ENCODE measurements around the gene FASTKD2.
A peak's percentile ranks its signal among the peaks of the same experiment; 100 is the strongest.

FASTKD2 gene

GRCh38 chr2:206776432-206776831 lies 11.0 kb downstream of the FASTKD2 start:
- Histone ChIP-seq H3K36me3 (replicated peaks; ENCODE audit: insufficient read depth, low read length) (peaks cover 10% of the 10 kb centered on the region; the same call in 1 of the 2 replicates), H3K9me2 (replicated peaks; ENCODE audit: insufficient read depth, low read length) (no peaks in the 10 kb centered on the region), H3K4me2 (ENCODE audit: low read depth, low read length) (no peak overlapping the region), H2AFZ (ENCODE audit: low read length) (no peak overlapping the region), H3K9ac (ENCODE audit: low read length) (no peak overlapping the region), H3F3A (ENCODE audit: insufficient read depth, low read length) (no peaks in the 10 kb centered on the region), H3K79me2 (ENCODE audit: low read length) (peaks cover 28% of the 10 kb centered on the region), H3K4me3 (ENCODE audit: low read length) (no peak overlapping the region), H3K27me3 (replicated peaks; ENCODE audit: insufficient read depth, low read length) (no peaks in the 10 kb centered on the region), H4K20me1 (ENCODE audit: insufficient read depth, low read length) (no peaks in the 10 kb centered on the region), H3K4me1 (ENCODE audit: low read length) (peaks cover 11% of the 10 kb centered on the region), H3K9me3 (replicated peaks; ENCODE audit: insufficient read depth, low read length) (no peaks in the 10 kb centered on the region), H3K27ac (ENCODE audit: low read length) (no peak overlapping the region)
- DNase-seq, result no peak
- TF ChIP-seq EZH2 (optimal IDR thresholded peaks at IDR 0.05; ENCODE audit: low read depth, low read length) (no peak), EZH2phosphoT487 (IDR thresholded peaks at IDR 0.05; ENCODE audit: low read length) (no peak)

- TF ChIP-seq EZH2 (optimal IDR thresholded peaks at IDR 0.05; ENCODE audit: low read depth, low read length) (no peak), EZH2phosphoT487 (IDR thresholded peaks at IDR 0.05; ENCODE audit: low read length) (no peak), CTCF (IDR thresholded peaks at IDR 0.05; ENCODE audit: low read length) (no peak)
- H3K9ac ChIP-seq (ENCODE audit: low read length), result no peak overlapping the region
- H3K9me2 ChIP-seq (replicated peaks; ENCODE audit: insufficient read depth, low read length), result no peaks in the 10 kb centered on the region
- H3K4me1 ChIP-seq (ENCODE audit: low read length), result no peaks in the 10 kb centered on the region
- no peak overlapping the region for H3K4me2 ChIP-seq (ENCODE audit: low read depth, low read length)
- H3K79me2 ChIP-seq (ENCODE audit: low read length), result peaks cover 33% of the 10 kb centered on the region
- no peaks in the 10 kb centered on the region for H3F3A ChIP-seq (ENCODE audit: insufficient read depth, low read length)
- no peak overlapping the region for H2AFZ ChIP-seq (ENCODE audit: low read length)
- H3K27me3 ChIP-seq (replicated peaks; ENCODE audit: insufficient read depth, low read length), result no peaks in the 10 kb centered on the region
- H4K20me1 ChIP-seq (ENCODE audit: insufficient read depth, low read length), result 0 out of 2 replicates have a peak, but pooled peaks cover 2% of the 10 kb centered on the region
- no peak for DNase-seq
- H3K9me3 ChIP-seq (replicated peaks; ENCODE audit: insufficient read depth, low read length), result no peaks in the 10 kb centered on the region
- H3K36me3 ChIP-seq (replicated peaks; ENCODE audit: insufficient read depth, low read length), result peaks cover 15% of the 10 kb centered on the region; the same call in 1 of the 2 replicates
- H3K27ac ChIP-seq (ENCODE audit: low read length), result no peak overlapping the region
- no peak overlapping the region for H3K4me3 ChIP-seq (ENCODE audit: low read length)
These were observed 15.3 kb downstream of the FASTKD2 start for GRCh38 chr2:206780671-206781070.

- no peak overlapping the region for H2AFZ ChIP-seq (ENCODE audit: low read length)
- TF ChIP-seq EZH2 (optimal IDR thresholded peaks at IDR 0.05; ENCODE audit: low read depth, low read length) (no peak), CTCF (IDR thresholded peaks at IDR 0.05; ENCODE audit: low read length) (peak; percentile 54), EZH2phosphoT487 (IDR thresholded peaks at IDR 0.05; ENCODE audit: low read length) (no peak)
- H3K9ac ChIP-seq (ENCODE audit: low read length), result no peak overlapping the region
- peaks cover 11% of the 10 kb centered on the region for H3K79me2 ChIP-seq (ENCODE audit: low read length)
- no peak overlapping the region for H3K4me3 ChIP-seq (ENCODE audit: low read length)
- H3K27me3 ChIP-seq (replicated peaks; ENCODE audit: insufficient read depth, low read length), result no peaks in the 10 kb centered on the region
- no peaks in the 10 kb centered on the region for H3K9me3 ChIP-seq (replicated peaks; ENCODE audit: insufficient read depth, low read length)
- H3K4me1 ChIP-seq (ENCODE audit: low read length), result no peaks in the 10 kb centered on the region
- no peaks in the 10 kb centered on the region for H3K9me2 ChIP-seq (replicated peaks; ENCODE audit: insufficient read depth, low read length)
- H3K4me2 ChIP-seq (ENCODE audit: low read depth, low read length), result no peak overlapping the region
- 0 out of 2 replicates have a peak, but pooled peaks cover 13% of the 10 kb centered on the region for H3K36me3 ChIP-seq (replicated peaks; ENCODE audit: insufficient read depth, low read length)
- H3F3A ChIP-seq (ENCODE audit: insufficient read depth, low read length), result no peaks in the 10 kb centered on the region
- H3K27ac ChIP-seq (ENCODE audit: low read length), result no peak overlapping the region
- no peak for DNase-seq
- 0 out of 2 replicates have a peak, but pooled peaks cover 2% of the 10 kb centered on the region for H4K20me1 ChIP-seq (ENCODE audit: insufficient read depth, low read length)
These were observed 18.3 kb downstream of the FASTKD2 start for GRCh38 chr2:206783718-206784117.

DNA sequence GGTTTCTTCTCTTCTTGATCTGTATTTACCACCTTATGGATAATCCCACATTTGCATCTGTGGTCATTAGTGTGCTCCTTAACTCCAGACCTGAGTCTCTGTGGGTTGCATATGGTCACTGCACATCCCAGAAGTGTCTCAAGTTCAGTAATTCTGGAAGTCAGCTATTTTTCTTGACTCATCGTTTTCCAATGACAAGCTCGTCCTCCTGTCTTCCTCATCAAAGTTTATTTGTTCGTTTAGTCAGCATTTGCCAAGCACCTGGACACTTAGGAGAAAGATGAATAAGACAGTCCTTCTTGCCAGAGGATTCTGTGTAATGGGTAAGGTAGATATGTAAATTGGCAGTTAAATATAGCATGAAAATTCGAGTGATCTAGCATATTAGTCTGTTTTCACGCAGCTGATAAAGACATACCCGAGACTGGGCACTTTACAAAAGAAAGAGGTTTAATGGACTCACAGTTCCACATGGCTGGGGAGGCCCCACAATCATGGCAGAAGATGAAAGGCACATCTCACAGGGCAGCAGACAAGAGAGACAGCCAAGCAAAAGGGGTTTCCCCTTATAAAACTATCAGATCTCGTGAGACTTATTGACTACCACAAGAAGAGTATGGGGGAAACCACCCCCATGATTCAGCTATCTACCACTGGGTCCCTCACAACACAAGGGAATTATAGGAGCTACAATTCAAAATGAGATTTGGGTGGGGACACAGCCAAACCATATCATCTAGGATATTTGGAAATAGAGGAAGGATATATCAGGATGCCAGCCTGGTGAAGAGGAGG lies 19.4 kb downstream of the FASTKD2 start:
- Histone ChIP-seq H3K4me1 (ENCODE audit: low read length) (no peaks in the 10 kb centered on the region), H2AFZ (ENCODE audit: low read length) (no peak overlapping the region), H4K20me1 (ENCODE audit: insufficient read depth, low read length) (0 out of 2 replicates have a peak, but pooled peaks cover 2% of the 10 kb centered on the region), H3K36me3 (replicated peaks; ENCODE audit: insufficient read depth, low read length) (0 out of 2 replicates have a peak, but pooled peaks cover 17% of the 10 kb centered on the region), H3K9me3 (replicated peaks; ENCODE audit: insufficient read depth, low read length) (no peaks in the 10 kb centered on the region), H3K79me2 (ENCODE audit: low read length) (peaks cover 11% of the 10 kb centered on the region), H3K27me3 (replicated peaks; ENCODE audit: insufficient read depth, low read length) (no peaks in the 10 kb centered on the region), H3K4me3 (ENCODE audit: low read length) (no peak overlapping the region), H3F3A (ENCODE audit: insufficient read depth, low read length) (no peaks in the 10 kb centered on the region), H3K27ac (ENCODE audit: low read length) (no peak overlapping the region), H3K4me2 (ENCODE audit: low read depth, low read length) (no peak overlapping the region), H3K9ac (ENCODE audit: low read length) (no peak overlapping the region), H3K9me2 (replicated peaks; ENCODE audit: insufficient read depth, low read length) (no peaks in the 10 kb centered on the region)
- no peak for DNase-seq
- no peak for TF ChIP-seq EZH2phosphoT487 (IDR thresholded peaks at IDR 0.05; ENCODE audit: low read length)
- TF ChIP-seq EZH2 (optimal IDR thresholded peaks at IDR 0.05; ENCODE audit: low read depth, low read length), result no peak
- TF ChIP-seq CTCF (IDR thresholded peaks at IDR 0.05; ENCODE audit: low read length), result no peak
